WTC11 (cell line): ENCODE data around the gene YWHAH. TPM values are rescaled to one million over a fixed set of nuclear protein-coding genes. Genes with fewer than 3 reads are reported as not detected.

Experiments
- ATAC-seq: fragments of 200-7000 bp; cut with Tn5 transposase; 2 replicates; pipeline ENCODE4 v1.10.0; 2021; ENCODE audit warnings: mild to moderate bottlenecking, moderate library complexity
- CTCF ChIA-PET: fragments of 300-600 bp; sonication (Branson Sonifier 250); formaldehyde crosslinking; loops from one replicate; lab custom pipeline; 2021; ENCODE audit warnings: antibody characterized with exemption; lab: Charles Lee
- POLR2A ChIA-PET: fragments of 350-600 bp; sonication (Branson Sonifier 250); formaldehyde crosslinking; loops from one replicate; lab custom pipeline; 2021; ENCODE audit warnings: antibody characterized with exemption; lab: Charles Lee
- DNase-seq: peaks from one replicate; pipeline ENCODE4 v3.0.0; 2021; ENCODE audit warnings: low spot score
- H3K27ac Mint-ChIP-seq: 2 replicates; pipeline ENCODE4 v1.8.0; 2021; ENCODE audit warnings: mixed read lengths
- H3K27me3 Mint-ChIP-seq: 2 replicates; pipeline ENCODE4 v1.8.0; 2021; ENCODE audit warnings: low read depth, mild to moderate bottlenecking, moderate library complexity, mixed read lengths
- H3K36me3 Mint-ChIP-seq: 2 replicates; pipeline ENCODE4 v1.8.0; 2021; ENCODE audit warnings: mixed read lengths
- H3K4me1 Mint-ChIP-seq: 2 replicates; pipeline ENCODE4 v1.8.0; 2022; ENCODE audit warnings: mixed read lengths
- H3K4me3 Mint-ChIP-seq: 2 replicates; pipeline ENCODE4 v1.8.0; 2021; ENCODE audit warnings: mild to moderate bottlenecking, moderate library complexity, mixed read lengths
- H3K9me3 Mint-ChIP-seq: 2 replicates; pipeline ENCODE4 v1.8.0; 2021; ENCODE audit warnings: mixed read lengths
- ARID4B ChIP-seq: sonication (generic); formaldehyde crosslinking; IDR thresholded peaks from 2 replicates; pipeline ENCODE4 v1.8.0; 2023; ENCODE audit warnings: missing genetic modification reagents, mild to moderate bottlenecking, borderline replicate concordance
- CDX4 ChIP-seq: fragments of 250-450 bp; sonication (Bioruptor Pico); IDR thresholded peaks from 2 replicates; pipeline ENCODE4 v1.9.0; 2021; ENCODE audit warnings: moderate library complexity, mild to moderate bottlenecking, inconsistent platforms, borderline replicate concordance
- ESRRA ChIP-seq: sonication (generic); formaldehyde crosslinking; IDR thresholded peaks from 2 replicates; pipeline ENCODE4 v1.8.1; 2022; ENCODE audit warnings: mild to moderate bottlenecking, missing genetic modification reagents, borderline replicate concordance
- FOXJ3 ChIP-seq: sonication (generic); formaldehyde crosslinking; IDR thresholded peaks from 2 replicates; pipeline ENCODE4 v1.9.0; 2021; ENCODE audit warnings: missing genetic modification reagents, mild to moderate bottlenecking, borderline replicate concordance
- JAZF1 ChIP-seq: fragments of 250-450 bp; sonication (Bioruptor Pico); IDR thresholded peaks from 2 replicates; pipeline ENCODE4 v1.9.0; 2021; ENCODE audit warnings: moderate library complexity, mild to moderate bottlenecking, inconsistent platforms
- OVOL2 ChIP-seq: fragments of 250-450 bp; sonication (Bioruptor Pico); IDR thresholded peaks from 2 replicates; pipeline ENCODE4 v1.9.0; 2021; ENCODE audit warnings: mild to moderate bottlenecking, borderline replicate concordance
- TEAD1 ChIP-seq: sonication (generic); formaldehyde crosslinking; IDR thresholded peaks from 2 replicates; pipeline ENCODE4 v1.8.0; 2022; ENCODE audit warnings: mild to moderate bottlenecking, missing genetic modification reagents
- ZNF138 ChIP-seq: sonication (generic); formaldehyde crosslinking; conservative IDR thresholded peaks from 2 replicates; pipeline ENCODE4 v1.8.1; 2022; ENCODE audit warnings: mild to moderate bottlenecking, moderate library complexity, missing genetic modification reagents
- total RNA-seq: library from RNA; stranded (reverse); gene quantifications from 3 replicates; pipeline ENCODE4 v1.2.3, GENCODE V29; 2021
- TF ChIP-seq, protein P1 (sequence below): sonication (generic); formaldehyde crosslinking; IDR thresholded peaks from 2 replicates; pipeline ENCODE4 v1.8.0; 2022; ENCODE audit warnings: missing genetic modification reagents
- TF ChIP-seq, protein P2 (sequence below): sonication (generic); formaldehyde crosslinking; IDR thresholded peaks from 2 replicates; pipeline ENCODE4 v1.8.1; 2023; ENCODE audit warnings: mild to moderate bottlenecking, missing genetic modification reagents, moderate library complexity
- TF ChIP-seq, protein P3 (sequence below): fragments of 250-450 bp; sonication (Bioruptor Pico); IDR thresholded peaks from 2 replicates; pipeline ENCODE4 v1.9.0; 2021; ENCODE audit warnings: mild to moderate bottlenecking

The YWHAH gene
- total RNA-seq, 1 experiment from 2014 or later = 203 TPM

GRCh38 chr22:31925056-31925455, 19.3 kb upstream of the YWHAH start (continued):
- TF ChIP-seq, protein P1, sequence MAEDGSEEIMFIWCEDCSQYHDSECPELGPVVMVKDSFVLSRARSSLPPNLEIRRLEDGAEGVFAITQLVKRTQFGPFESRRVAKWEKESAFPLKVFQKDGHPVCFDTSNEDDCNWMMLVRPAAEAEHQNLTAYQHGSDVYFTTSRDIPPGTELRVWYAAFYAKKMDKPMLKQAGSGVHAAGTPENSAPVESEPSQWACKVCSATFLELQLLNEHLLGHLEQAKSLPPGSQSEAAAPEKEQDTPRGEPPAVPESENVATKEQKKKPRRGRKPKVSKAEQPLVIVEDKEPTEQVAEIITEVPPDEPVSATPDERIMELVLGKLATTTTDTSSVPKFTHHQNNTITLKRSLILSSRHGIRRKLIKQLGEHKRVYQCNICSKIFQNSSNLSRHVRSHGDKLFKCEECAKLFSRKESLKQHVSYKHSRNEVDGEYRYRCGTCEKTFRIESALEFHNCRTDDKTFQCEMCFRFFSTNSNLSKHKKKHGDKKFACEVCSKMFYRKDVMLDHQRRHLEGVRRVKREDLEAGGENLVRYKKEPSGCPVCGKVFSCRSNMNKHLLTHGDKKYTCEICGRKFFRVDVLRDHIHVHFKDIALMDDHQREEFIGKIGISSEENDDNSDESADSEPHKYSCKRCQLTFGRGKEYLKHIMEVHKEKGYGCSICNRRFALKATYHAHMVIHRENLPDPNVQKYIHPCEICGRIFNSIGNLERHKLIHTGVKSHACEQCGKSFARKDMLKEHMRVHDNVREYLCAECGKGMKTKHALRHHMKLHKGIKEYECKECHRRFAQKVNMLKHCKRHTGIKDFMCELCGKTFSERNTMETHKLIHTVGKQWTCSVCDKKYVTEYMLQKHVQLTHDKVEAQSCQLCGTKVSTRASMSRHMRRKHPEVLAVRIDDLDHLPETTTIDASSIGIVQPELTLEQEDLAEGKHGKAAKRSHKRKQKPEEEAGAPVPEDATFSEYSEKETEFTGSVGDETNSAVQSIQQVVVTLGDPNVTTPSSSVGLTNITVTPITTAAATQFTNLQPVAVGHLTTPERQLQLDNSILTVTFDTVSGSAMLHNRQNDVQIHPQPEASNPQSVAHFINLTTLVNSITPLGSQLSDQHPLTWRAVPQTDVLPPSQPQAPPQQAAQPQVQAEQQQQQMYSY (CRISPR knock-in tag) = no peak
- TF ChIP-seq ARID4B (CRISPR knock-in tag) (no peak), ZNF138 (no peak), CDX4 (CRISPR knock-in tag) (no peak)

GRCh38 chr22:31926024-31926423, 18.3 kb upstream of the YWHAH start:
- no peaks in the 10 kb centered on the region for H3K27me3 Mint-ChIP-seq
- no peak for TF ChIP-seq OVOL2 (CRISPR knock-in tag)
- H3K4me3 Mint-ChIP-seq = no peak overlapping the region
- ChIA-PET POLR2A (interaction anchor here (1.2 kb wide), 1 partner anchor 45 kb away, joined by 5 read pairs; no protein-coding TSS in a partner anchor), CTCF (interaction anchor here (1.9 kb wide), 1 partner anchor 44 kb away, joined by 11 read pairs; no protein-coding TSS in a partner anchor)
- ATAC-seq (no peak), DNase-seq (no peak)
- H3K36me3 Mint-ChIP-seq = no peaks in the 10 kb centered on the region
- no peaks in the 10 kb centered on the region for H3K4me1 Mint-ChIP-seq
- H3K27ac Mint-ChIP-seq = no peak overlapping the region
- no peaks in the 10 kb centered on the region for H3K9me3 Mint-ChIP-seq

DNA sequence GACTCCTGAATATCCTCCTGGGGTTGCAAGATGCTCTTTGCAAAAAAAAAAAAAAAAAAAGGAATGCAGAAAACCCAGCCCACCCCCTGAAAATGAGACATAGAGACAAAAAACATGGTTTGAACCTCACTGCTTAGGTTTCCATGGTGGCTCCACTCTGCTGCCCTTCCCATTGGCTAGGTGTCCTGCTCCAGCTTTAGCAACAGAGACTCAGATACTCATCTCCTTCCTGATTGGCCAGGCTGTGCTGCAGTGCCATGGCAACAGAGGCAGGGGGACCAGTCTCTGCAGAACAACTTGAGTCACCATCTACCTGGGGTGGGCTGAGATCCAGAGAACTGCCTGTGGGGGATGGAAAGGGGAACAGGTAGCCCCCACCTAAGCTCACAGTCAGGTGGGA, 17.4 kb upstream of the YWHAH start:
- POLR2A ChIA-PET = interaction anchor here (0.7 to 1.2 kb wide), 2 partner anchors 14 to 44 kb away, joined by 3 to 5 read pairs; no protein-coding TSS in a partner anchor
- Mint-ChIP-seq H3K36me3 (no peaks in the 10 kb centered on the region), H3K9me3 (no peaks in the 10 kb centered on the region), H3K27me3 (no peaks in the 10 kb centered on the region), H3K27ac (no peak overlapping the region), H3K4me1 (no peaks in the 10 kb centered on the region), H3K4me3 (no peak overlapping the region)
- CTCF ChIA-PET = interaction anchor here (0.7 to 1.9 kb wide), 3 partner anchors 14 to 61 kb away, joined by 3 to 11 read pairs (median 4); no protein-coding TSS in a partner anchor
- ATAC-seq = peak; percentile 95
- no peak for TF ChIP-seq ESRRA (CRISPR knock-in tag)
- TF ChIP-seq, protein P2, sequence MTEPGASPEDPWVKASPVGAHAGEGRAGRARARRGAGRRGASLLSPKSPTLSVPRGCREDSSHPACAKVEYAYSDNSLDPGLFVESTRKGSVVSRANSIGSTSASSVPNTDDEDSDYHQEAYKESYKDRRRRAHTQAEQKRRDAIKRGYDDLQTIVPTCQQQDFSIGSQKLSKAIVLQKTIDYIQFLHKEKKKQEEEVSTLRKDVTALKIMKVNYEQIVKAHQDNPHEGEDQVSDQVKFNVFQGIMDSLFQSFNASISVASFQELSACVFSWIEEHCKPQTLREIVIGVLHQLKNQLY = no peak
- TF ChIP-seq, protein P3, sequence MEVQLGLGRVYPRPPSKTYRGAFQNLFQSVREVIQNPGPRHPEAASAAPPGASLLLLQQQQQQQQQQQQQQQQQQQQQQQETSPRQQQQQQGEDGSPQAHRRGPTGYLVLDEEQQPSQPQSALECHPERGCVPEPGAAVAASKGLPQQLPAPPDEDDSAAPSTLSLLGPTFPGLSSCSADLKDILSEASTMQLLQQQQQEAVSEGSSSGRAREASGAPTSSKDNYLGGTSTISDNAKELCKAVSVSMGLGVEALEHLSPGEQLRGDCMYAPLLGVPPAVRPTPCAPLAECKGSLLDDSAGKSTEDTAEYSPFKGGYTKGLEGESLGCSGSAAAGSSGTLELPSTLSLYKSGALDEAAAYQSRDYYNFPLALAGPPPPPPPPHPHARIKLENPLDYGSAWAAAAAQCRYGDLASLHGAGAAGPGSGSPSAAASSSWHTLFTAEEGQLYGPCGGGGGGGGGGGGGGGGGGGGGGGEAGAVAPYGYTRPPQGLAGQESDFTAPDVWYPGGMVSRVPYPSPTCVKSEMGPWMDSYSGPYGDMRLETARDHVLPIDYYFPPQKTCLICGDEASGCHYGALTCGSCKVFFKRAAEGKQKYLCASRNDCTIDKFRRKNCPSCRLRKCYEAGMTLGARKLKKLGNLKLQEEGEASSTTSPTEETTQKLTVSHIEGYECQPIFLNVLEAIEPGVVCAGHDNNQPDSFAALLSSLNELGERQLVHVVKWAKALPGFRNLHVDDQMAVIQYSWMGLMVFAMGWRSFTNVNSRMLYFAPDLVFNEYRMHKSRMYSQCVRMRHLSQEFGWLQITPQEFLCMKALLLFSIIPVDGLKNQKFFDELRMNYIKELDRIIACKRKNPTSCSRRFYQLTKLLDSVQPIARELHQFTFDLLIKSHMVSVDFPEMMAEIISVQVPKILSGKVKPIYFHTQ (CRISPR knock-in tag) = no peak
- no peak for TF ChIP-seq JAZF1 (CRISPR knock-in tag)
- no peak for TF ChIP-seq FOXJ3
- TF ChIP-seq TEAD1 (CRISPR knock-in tag) = no peak
- DNase-seq = peak; percentile 40
